22Rv1 (cell line): Measurements from ENCODE around the gene ZBTB45.

Experiments used
- CTCF ChIP-seq: fragments of 450-650 bp; IDR thresholded peaks from 2 replicates; pipeline ENCODE4 v1.5.1; 2017; ENCODE audit warnings: mild to moderate bottlenecking
- ZFX ChIP-seq: fragments of 450-650 bp; IDR thresholded peaks from 2 replicates; pipeline ENCODE4 v1.6.1; 2017; ENCODE audit warnings: antibody characterized with exemption, borderline replicate concordance

DNA sequence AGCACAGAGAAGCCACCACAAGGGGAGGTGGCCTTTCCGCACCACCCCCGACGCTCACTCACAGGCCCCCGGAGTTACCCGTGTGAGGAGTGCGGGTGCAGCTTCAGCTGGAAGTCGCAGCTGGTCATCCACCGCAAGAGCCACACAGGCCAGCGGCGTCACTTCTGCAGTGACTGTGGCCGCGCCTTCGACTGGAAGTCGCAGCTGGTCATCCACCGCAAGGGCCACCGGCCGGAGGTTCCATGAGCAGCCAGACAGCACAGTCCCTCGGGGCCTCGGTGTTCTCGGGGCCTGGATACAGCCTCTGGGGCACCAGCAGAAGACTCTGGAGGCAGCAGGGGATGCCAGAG lies 39.2 kb downstream of the ZBTB45 start:
- no peak for TF ChIP-seq CTCF
- no peak for TF ChIP-seq ZFX
